ENCODE data around the gene MIER2. TPM values are rescaled to one million over a fixed set of nuclear protein-coding genes. Genes with fewer than 3 reads are reported as not detected.

MIER2 gene
- total and polyA plus RNA-seq, 10 of the 15 experiments (the other 5 are each of a cell fraction or from before 2014, with no cell fraction given), result 0.48 to 23.6 (median 12.1) TPM

- no peak for ATAC-seq
- ChIA-PET POLR2A (interaction anchor here (0.7 kb wide), 1 partner anchor 103 kb away, joined by 12 read pairs; no protein-coding TSS in a partner anchor), RAD21 (ENCODE audit: unreplicated experiment) (no interaction called here), SMC1A (ENCODE audit: uncharacterized antibody, unreplicated experiment) (no interaction called here), CTCF (no interaction called here)
- H3K4me3 ChIP-seq, result no peak overlapping the region
- no peak overlapping the region for H2AFZ ChIP-seq (ENCODE audit: control insufficient read depth, low read depth, low read length)
- no peaks in the 10 kb centered on the region for H3K79me2 ChIP-seq (ENCODE audit: control insufficient read depth, insufficient read depth, low read length)
- FAIRE-seq, result no peak
- no peak overlapping the region for H3K4me2 ChIP-seq (ENCODE audit: control insufficient read depth, insufficient read depth)
- DNase-seq (ENCODE audit: low read depth, low spot score), result no peak
- no peak for TF ChIP-seq RAD51 (IDR thresholded peaks at IDR 0.05)
- no peak for TF ChIP-seq TAF1 (IDR thresholded peaks at IDR 0.05; ENCODE audit: borderline replicate concordance, low read depth, low read length)
- TF ChIP-seq GATAD2B (conservative IDR thresholded peaks at IDR 0.05; ENCODE audit: low read depth), result no peak
- TF ChIP-seq USF1 (IDR thresholded peaks at IDR 0.05; ENCODE audit: borderline replicate concordance, extremely low read length, insufficient read depth, low read depth, low read length), result no peak
- TF ChIP-seq SMAD1 (IDR thresholded peaks at IDR 0.05; ENCODE audit: low read depth, partially characterized antibody), result no peak
- no peak for TF ChIP-seq HSF1 (IDR thresholded peaks at IDR 0.05; ENCODE audit: low read depth, low read length)
- TF ChIP-seq ETV6 (conservative IDR thresholded peaks at IDR 0.05 in 1 of 2, IDR thresholded peaks at IDR 0.05 in 1 of 2; ENCODE audit: borderline replicate concordance in 1 of 2, low read depth in 1 of 2), result no peak
- TF ChIP-seq BCL3 (IDR thresholded peaks at IDR 0.05; ENCODE audit: borderline replicate concordance, insufficient read depth, low read depth, low read length, poor library complexity, severe bottlenecking), result no peak
- TF ChIP-seq PAX8 (IDR thresholded peaks at IDR 0.05), result no peak
- no peak for TF ChIP-seq CTCF (IDR thresholded peaks at IDR 0.05 in 2 of 3, conservative IDR thresholded peaks at IDR 0.05 in 1 of 3; ENCODE audit: control insufficient read depth in 2 of 3, extremely low read depth in 1 of 3, insufficient read depth in 1 of 3, low read depth in 3 of 3, low read length in 3 of 3)
- no peak for TF ChIP-seq CEBPB (IDR thresholded peaks at IDR 0.05; ENCODE audit: borderline replicate concordance in 1 of 2, low read depth in 2 of 2, low read length in 2 of 2)
- TF ChIP-seq HDAC2 (IDR thresholded peaks at IDR 0.05), result no peak
- no peak for TF ChIP-seq ELK1 (IDR thresholded peaks at IDR 0.05; ENCODE audit: low read depth, low read length)
- no peak for TF ChIP-seq CHD2 (IDR thresholded peaks at IDR 0.05; ENCODE audit: borderline replicate concordance, low read depth, low read length)
- H3K9me3 ChIP-seq (replicated peaks; ENCODE audit: control insufficient read depth, insufficient read depth, low read length), result no peaks in the 10 kb centered on the region
- H3K27me3 ChIP-seq (replicated peaks in 1 of 2; ENCODE audit: control insufficient read depth in 2 of 2, insufficient read depth in 2 of 2, low read length in 1 of 2), result no peaks in the 10 kb centered on the region
- no peaks in the 10 kb centered on the region for H4K20me1 ChIP-seq (ENCODE audit: control insufficient read depth, insufficient read depth)
- H3K9ac ChIP-seq (ENCODE audit: control insufficient read depth, insufficient read depth, low read length), result no peak overlapping the region
- in situ Hi-C loops (cut with MboI), result no loop called here
- H3K4me1 ChIP-seq (ENCODE audit: control insufficient read depth, insufficient read depth, low read length), result no peaks in the 10 kb centered on the region
- H3K27ac ChIP-seq (ENCODE audit: control insufficient read depth, insufficient read depth), result no peak overlapping the region
- no peaks in the 10 kb centered on the region for H3K36me3 ChIP-seq (ENCODE audit: control insufficient read depth in 2 of 2, insufficient read depth in 2 of 2, low read length in 1 of 2)
- intact Hi-C loops (cut with micrococcal nuclease; ENCODE audit: unreplicated experiment), result no loop called here
- 54% methylated on average over 11 of the region's 11 CpGs for WGBS (ENCODE audit: insufficient coverage, insufficient replicate concordance, low lambda C conversion rate, missing lambda C conversion rate)
- BruUV-seq (replicated peaks), result no TSS peak
Measured at GRCh38 chr19:362683-363082, 18.1 kb upstream of the MIER2 start.

All from GM12878 (cell line).